Activated CD8-positive, alpha-beta memory T cell treated with anti-CD3 and anti-CD28 coated beads for 24 hours (primary cell): ENCODE results near the gene GINS3.

Experiments
- DNase-seq: peaks from one replicate; pipeline ENCODE4 v3.0.0-alpha.2; 2020

The GINS3 gene

GRCh38 chr16:58392215-58393137 lies at the start of gene GINS3:
Gene GINS3, plus strand, starts transcription at chr16:58392471. Its CDS starts 131 bp downstream, at chr16:58392602.
- DNase-seq = peak; percentile 93

- no peak for DNase-seq
Observed at GRCh38 chr16:58343562-58343961, 48.7 kb upstream of the GINS3 start.

GRCh38 chr16:58345574-58346354 lies 46.5 kb upstream of the GINS3 start:
- DNase-seq = no peak

- no peak for DNase-seq
Observed at GRCh38 chr16:58346831-58347371, 45.4 kb upstream of the GINS3 start.

GRCh38 chr16:58348986-58349385 lies 43.3 kb upstream of the GINS3 start:
- DNase-seq = no peak

- DNase-seq = no peak
Observed at GRCh38 chr16:58352690-58353089, 39.6 kb upstream of the GINS3 start.

- DNase-seq = no peak
Observed at GRCh38 chr16:58360041-58360634, 32.1 kb upstream of the GINS3 start.

- DNase-seq = no peak
Observed at GRCh38 chr16:58361726-58362125, 30.5 kb upstream of the GINS3 start.

GRCh38 chr16:58363746-58364393 lies 28.4 kb upstream of the GINS3 start:
- DNase-seq = no peak

- no peak for DNase-seq
Observed at GRCh38 chr16:58365623-58366022, 26.6 kb upstream of the GINS3 start.

GRCh38 chr16:58366247-58367031 lies 25.8 kb upstream of the GINS3 start:
- DNase-seq = no peak

GRCh38 chr16:58367252-58367651 lies 25.0 kb upstream of the GINS3 start:
- DNase-seq = no peak

GRCh38 chr16:58371841-58372240 lies 20.4 kb upstream of the GINS3 start:
- no peak for DNase-seq

GRCh38 chr16:58375386-58375785 lies 16.9 kb upstream of the GINS3 start:
- DNase-seq = no peak

GRCh38 chr16:58377932-58378331 lies 14.3 kb upstream of the GINS3 start:
- no peak for DNase-seq

GRCh38 chr16:58378401-58378800 lies 13.9 kb upstream of the GINS3 start:
- DNase-seq = no peak

- DNase-seq = no peak
Observed at GRCh38 chr16:58379736-58380135, 12.5 kb upstream of the GINS3 start.

GRCh38 chr16:58381661-58382060 lies 10.6 kb upstream of the GINS3 start:
- no peak for DNase-seq

- DNase-seq = no peak
Observed at GRCh38 chr16:58384437-58385055, 7.7 kb upstream of the GINS3 start.

GRCh38 chr16:58385218-58385773 lies 7.0 kb upstream of the GINS3 start:
- DNase-seq = no peak

- DNase-seq = no peak
Observed at GRCh38 chr16:58389724-58390123, 2.5 kb upstream of the GINS3 start.
